Stimulated activated CD8-positive, alpha-beta memory T cell treated with anti-CD3 and anti-CD28 coated beads, Interleukin-4, amount 100 ng/mL, for 48 hours (primary cell): ENCODE results near the gene VLDLR.
"Not testable (repeated sequence)": the region's sequence is repeated elsewhere in the genome, so short reads cannot be mapped to it uniquely, and the experiment has no call there.

Experiments
- DNase-seq: peaks from one replicate; pipeline ENCODE4 v3.0.0-alpha.2; 2020

The VLDLR gene

GRCh38 chr9:2664174-2665065 lies 42.8 kb downstream of the VLDLR start:
- DNase-seq = no peak

- no peak for DNase-seq
Measured at GRCh38 chr9:2666569-2666968, 45.0 kb downstream of the VLDLR start.

- no peak for DNase-seq
Measured at GRCh38 chr9:2673161-2673560, 51.6 kb downstream of the VLDLR start.

- DNase-seq = no peak
Measured at GRCh38 chr9:2674141-2674824, 52.7 kb downstream of the VLDLR start.

GRCh38 chr9:2675834-2676233 lies 54.2 kb downstream of the VLDLR start:
- no peak for DNase-seq

GRCh38 chr9:2676466-2676865 lies 54.9 kb downstream of the VLDLR start:
- DNase-seq = no peak

GRCh38 chr9:2677915-2678889 lies 56.6 kb downstream of the VLDLR start:
- no peak for DNase-seq

- no peak for DNase-seq
Measured at GRCh38 chr9:2679011-2679410, 57.4 kb downstream of the VLDLR start.

- no peak for DNase-seq
Measured at GRCh38 chr9:2681981-2682380, 60.4 kb downstream of the VLDLR start.

GRCh38 chr9:2686911-2687310 lies 65.3 kb downstream of the VLDLR start:
- DNase-seq = no peak

- DNase-seq = no peak
Measured at GRCh38 chr9:2688636-2689035, 67.0 kb downstream of the VLDLR start.

- DNase-seq = no peak
Measured at GRCh38 chr9:2691212-2691611, 69.6 kb downstream of the VLDLR start.

- no peak for DNase-seq
Measured at GRCh38 chr9:2691626-2692025, 70.0 kb downstream of the VLDLR start.

- no peak for DNase-seq
Measured at GRCh38 chr9:2693056-2693455, 71.5 kb downstream of the VLDLR start.

GRCh38 chr9:2697492-2697891 lies 75.9 kb downstream of the VLDLR start:
- DNase-seq = no peak

GRCh38 chr9:2700398-2700797 lies 78.8 kb downstream of the VLDLR start:
- DNase-seq = no peak

GRCh38 chr9:2700909-2701550 lies 79.4 kb downstream of the VLDLR start:
- no peak for DNase-seq

- no peak for DNase-seq
Measured at GRCh38 chr9:2704504-2704903, 82.9 kb downstream of the VLDLR start.

GRCh38 chr9:2707256-2707655 lies 85.7 kb downstream of the VLDLR start:
- not testable (repeated sequence) for DNase-seq
